NT2/D1 (cell line): Measurements from ENCODE around the gene BSPRY.

Experiments used
- SUZ12 ChIP-seq: IDR thresholded peaks from 2 replicates; pipeline ENCODE4 v1.6.1; 2011; ENCODE audit not compliant: insufficient read length, insufficient read depth; ENCODE audit errors: extremely low read depth
- YY1 ChIP-seq: IDR thresholded peaks from 2 replicates; pipeline ENCODE4 v1.6.1; 2011; ENCODE audit not compliant: insufficient read length, insufficient read depth
- ZNF274 ChIP-seq: IDR thresholded peaks from 2 replicates; pipeline ENCODE4 v1.6.1; 2011; ENCODE audit warnings: mild to moderate bottlenecking, low read depth, low read length

GRCh38 chr9:113322671-113323070 is 26.7 kb upstream of the BSPRY start:
- TF ChIP-seq YY1 (no peak), ZNF274 (no peak), SUZ12 (no peak)
